ENCODE measurements around the gene FBXL4.

DNA sequence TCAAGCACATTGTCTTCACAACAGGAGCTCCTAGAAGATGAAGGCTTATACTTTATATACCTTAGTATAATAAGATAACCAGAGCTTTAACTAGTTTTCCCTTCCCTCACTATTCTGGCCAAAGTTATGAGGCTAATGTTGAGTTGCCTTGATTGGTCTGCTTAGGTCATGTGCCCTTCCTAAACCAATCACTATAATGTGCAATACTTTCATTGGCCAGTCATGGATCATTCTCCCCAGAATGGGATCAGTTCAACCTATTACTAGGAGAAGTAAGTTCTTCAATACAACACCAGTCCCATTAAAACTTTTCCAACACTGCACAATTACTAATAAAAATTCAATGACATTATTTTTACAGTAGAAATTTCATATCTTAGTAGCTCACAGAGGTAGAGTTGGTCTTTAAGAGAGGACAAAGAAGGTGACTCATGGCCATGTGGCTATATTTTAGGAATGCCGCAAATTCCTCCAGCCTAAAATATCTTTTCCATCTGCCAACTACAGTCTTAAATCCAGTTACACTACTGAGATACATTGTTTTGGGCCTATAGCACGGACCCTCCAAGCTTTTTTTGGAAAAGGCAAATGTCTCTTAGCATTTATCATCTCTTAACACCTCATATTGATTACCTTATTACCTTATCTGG, 125.9 kb downstream of the FBXL4 start:
- no peak for TF ChIP-seq CTCF (IDR thresholded peaks at IDR 0.05; ENCODE audit: poor library complexity, severe bottlenecking)
- TF ChIP-seq EZH2 (IDR thresholded peaks at IDR 0.05; ENCODE audit: borderline replicate concordance, insufficient read depth, low read length, poor library complexity, severe bottlenecking), result no peak
- no peak for TF ChIP-seq EP300 (conservative IDR thresholded peaks at IDR 0.05; ENCODE audit: poor library complexity, severe bottlenecking)
- TF ChIP-seq POLR2AphosphoS5 (IDR thresholded peaks at IDR 0.05), result no peak
- TF ChIP-seq TAF1 (IDR thresholded peaks at IDR 0.05; ENCODE audit: low read depth), result no peak
- no peak for TF ChIP-seq SMC3 (conservative IDR thresholded peaks at IDR 0.05; ENCODE audit: poor library complexity)
